ENCODE results near the gene S100A2. TPM values are rescaled to one million over a fixed set of nuclear protein-coding genes. Genes with fewer than 3 reads are reported as not detected.
"Not testable (repeated sequence)": the region's sequence is repeated elsewhere in the genome, so short reads cannot be mapped to it uniquely, and the experiment has no call there.

Gene S100A2
- total RNA-seq, 2 donors from 2014 or later: not detected

GRCh38 chr1:153578936-153579335, 13.3 kb upstream of the S100A2 start:
- no peak overlapping the region for H3K4me3 ChIP-seq
- H3K27ac ChIP-seq: no peak overlapping the region
- no peak for TF ChIP-seq CTCF (IDR thresholded peaks at IDR 0.05)
- no peaks in the 10 kb centered on the region for H3K4me1 ChIP-seq
- H3K27me3 ChIP-seq: no peaks in the 10 kb centered on the region
- DNase-seq (ENCODE audit: low spot score): no peak
- no peaks in the 10 kb centered on the region for H3K36me3 ChIP-seq
- no peaks in the 10 kb centered on the region for H3K9me3 ChIP-seq

- no peak overlapping the region for H3K4me3 ChIP-seq
- no peak for DNase-seq (ENCODE audit: low spot score)
- H3K27me3 ChIP-seq: no peaks in the 10 kb centered on the region
- TF ChIP-seq CTCF (IDR thresholded peaks at IDR 0.05): no peak
- H3K36me3 ChIP-seq: no peaks in the 10 kb centered on the region
- no peak overlapping the region for H3K27ac ChIP-seq
- no peaks in the 10 kb centered on the region for H3K4me1 ChIP-seq
- H3K9me3 ChIP-seq: no peaks in the 10 kb centered on the region
These were observed 12.8 kb upstream of the S100A2 start for GRCh38 chr1:153578490-153578889.

GRCh38 chr1:153577624-153578051, 12.0 kb upstream of the S100A2 start:
- Histone ChIP-seq H3K36me3 (no peaks in the 10 kb centered on the region), H3K27ac (no peak overlapping the region), H3K9me3 (no peaks in the 10 kb centered on the region), H3K4me1 (peaks cover 0 to 7% of the 10 kb centered on the region in 2 donors), H3K4me3 (no peak overlapping the region), H3K27me3 (no peaks in the 10 kb centered on the region)
- DNase-seq (ENCODE audit: low spot score): peak; percentile 63
- TF ChIP-seq CTCF (IDR thresholded peaks at IDR 0.05): no peak

GRCh38 chr1:153577138-153577537, 11.5 kb upstream of the S100A2 start:
- TF ChIP-seq CTCF (IDR thresholded peaks at IDR 0.05): no peak
- H3K4me3 ChIP-seq: no peak overlapping the region
- no peak for DNase-seq (ENCODE audit: low spot score)
- no peak overlapping the region for H3K27ac ChIP-seq
- no peaks in the 10 kb centered on the region for H3K9me3 ChIP-seq
- peaks cover 0 to 12% of the 10 kb centered on the region in 2 donors for H3K4me1 ChIP-seq
- no peaks in the 10 kb centered on the region for H3K36me3 ChIP-seq
- H3K27me3 ChIP-seq: no peaks in the 10 kb centered on the region

- H3K9me3 ChIP-seq; DNase-seq (ENCODE audit: low spot score): not testable (repeated sequence)
- H3K4me1 ChIP-seq: peaks cover 0 to 15% of the 10 kb centered on the region in 2 donors
These were observed 9.9 kb upstream of the S100A2 start for GRCh38 chr1:153575497-153575896.

GRCh38 chr1:153575081-153575491, 9.4 kb upstream of the S100A2 start:
- H3K27ac ChIP-seq; DNase-seq (ENCODE audit: low spot score); H3K27me3 ChIP-seq; H3K36me3 ChIP-seq; H3K9me3 ChIP-seq; H3K4me3 ChIP-seq: not testable (repeated sequence)
- H3K4me1 ChIP-seq: peaks cover 0 to 15% of the 10 kb centered on the region in 2 donors

More at GRCh38 chr1:153575497-153575896, 9.9 kb upstream of the S100A2 start:
- not testable (repeated sequence) for H3K27me3 ChIP-seq, H3K36me3 ChIP-seq, H3K27ac ChIP-seq, H3K4me3 ChIP-seq

GRCh38 chr1:153573351-153573750, 7.7 kb upstream of the S100A2 start:
- DNase-seq (ENCODE audit: low spot score): no peak

More at GRCh38 chr1:153573351-153573750, 7.7 kb upstream of the S100A2 start:
- no peak for TF ChIP-seq CTCF (IDR thresholded peaks at IDR 0.05)
- Histone ChIP-seq H3K27me3 (no peaks in the 10 kb centered on the region), H3K27ac (peak overlapping the region in 1 of 2 donors; percentile 74), H3K4me1 (peaks cover 0 to 24% of the 10 kb centered on the region in 2 donors), H3K4me3 (no peak overlapping the region), H3K9me3 (no peaks in the 10 kb centered on the region), H3K36me3 (no peaks in the 10 kb centered on the region)
